GM10266 (cell line): Measurements from ENCODE around the gene ENGASE.

Experiments
- DNase-seq: peaks from one replicate; pipeline ENCODE4 v3.0.0; 2012; ENCODE audit errors: extremely low spot score
- TF ChIP-seq, protein P1 (sequence below): IDR thresholded peaks from 2 replicates; pipeline ENCODE4 v1.5.1; 2012; ENCODE audit warnings: mild to moderate bottlenecking, low read depth; ENCODE audit not compliant: control insufficient read depth, insufficient read depth; ENCODE audit errors: missing control alignments

The ENGASE gene

DNA sequence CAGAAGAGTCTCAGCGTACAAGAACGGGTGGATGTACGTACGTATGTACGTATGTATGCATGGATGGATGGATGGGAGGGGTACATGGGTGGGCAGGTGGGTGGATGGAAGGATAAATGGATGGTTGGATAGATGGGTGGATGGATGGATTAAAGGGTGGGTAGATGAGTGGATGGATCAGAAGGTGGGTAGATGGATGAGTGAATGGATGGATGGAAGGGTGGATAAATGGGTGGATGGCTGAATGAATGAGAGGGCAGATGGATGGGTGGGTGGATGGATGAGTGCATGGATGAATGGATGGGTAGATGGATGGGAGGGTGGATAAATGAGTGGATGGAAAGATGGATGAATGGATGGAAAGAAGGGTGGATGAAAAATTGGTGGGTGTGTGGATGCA lies 45.6 kb downstream of the ENGASE start:
- no peak for DNase-seq
- TF ChIP-seq, protein P1, sequence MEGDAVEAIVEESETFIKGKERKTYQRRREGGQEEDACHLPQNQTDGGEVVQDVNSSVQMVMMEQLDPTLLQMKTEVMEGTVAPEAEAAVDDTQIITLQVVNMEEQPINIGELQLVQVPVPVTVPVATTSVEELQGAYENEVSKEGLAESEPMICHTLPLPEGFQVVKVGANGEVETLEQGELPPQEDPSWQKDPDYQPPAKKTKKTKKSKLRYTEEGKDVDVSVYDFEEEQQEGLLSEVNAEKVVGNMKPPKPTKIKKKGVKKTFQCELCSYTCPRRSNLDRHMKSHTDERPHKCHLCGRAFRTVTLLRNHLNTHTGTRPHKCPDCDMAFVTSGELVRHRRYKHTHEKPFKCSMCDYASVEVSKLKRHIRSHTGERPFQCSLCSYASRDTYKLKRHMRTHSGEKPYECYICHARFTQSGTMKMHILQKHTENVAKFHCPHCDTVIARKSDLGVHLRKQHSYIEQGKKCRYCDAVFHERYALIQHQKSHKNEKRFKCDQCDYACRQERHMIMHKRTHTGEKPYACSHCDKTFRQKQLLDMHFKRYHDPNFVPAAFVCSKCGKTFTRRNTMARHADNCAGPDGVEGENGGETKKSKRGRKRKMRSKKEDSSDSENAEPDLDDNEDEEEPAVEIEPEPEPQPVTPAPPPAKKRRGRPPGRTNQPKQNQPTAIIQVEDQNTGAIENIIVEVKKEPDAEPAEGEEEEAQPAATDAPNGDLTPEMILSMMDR, result no peak

DNA sequence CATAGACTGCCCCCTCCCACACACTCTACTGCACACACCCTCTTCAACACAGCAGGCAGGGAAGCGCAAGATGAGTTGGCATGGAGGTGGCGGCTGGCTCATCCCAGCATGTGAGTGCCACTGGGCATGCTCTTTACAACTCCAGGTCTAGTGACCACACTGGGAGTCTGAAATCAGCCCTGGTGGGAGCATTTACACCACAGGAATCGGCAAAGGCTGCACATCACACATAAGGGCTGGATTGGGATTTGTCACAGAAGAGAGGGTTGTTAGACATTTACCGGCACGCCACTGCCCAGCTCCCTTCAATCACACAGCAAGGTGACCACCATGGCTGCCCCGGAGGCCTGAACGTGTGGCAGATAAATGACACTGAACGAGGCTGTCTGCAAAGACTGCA lies 49.4 kb downstream of the ENGASE start:
- no peak for DNase-seq
- TF ChIP-seq, protein P1, result no peak

DNA sequence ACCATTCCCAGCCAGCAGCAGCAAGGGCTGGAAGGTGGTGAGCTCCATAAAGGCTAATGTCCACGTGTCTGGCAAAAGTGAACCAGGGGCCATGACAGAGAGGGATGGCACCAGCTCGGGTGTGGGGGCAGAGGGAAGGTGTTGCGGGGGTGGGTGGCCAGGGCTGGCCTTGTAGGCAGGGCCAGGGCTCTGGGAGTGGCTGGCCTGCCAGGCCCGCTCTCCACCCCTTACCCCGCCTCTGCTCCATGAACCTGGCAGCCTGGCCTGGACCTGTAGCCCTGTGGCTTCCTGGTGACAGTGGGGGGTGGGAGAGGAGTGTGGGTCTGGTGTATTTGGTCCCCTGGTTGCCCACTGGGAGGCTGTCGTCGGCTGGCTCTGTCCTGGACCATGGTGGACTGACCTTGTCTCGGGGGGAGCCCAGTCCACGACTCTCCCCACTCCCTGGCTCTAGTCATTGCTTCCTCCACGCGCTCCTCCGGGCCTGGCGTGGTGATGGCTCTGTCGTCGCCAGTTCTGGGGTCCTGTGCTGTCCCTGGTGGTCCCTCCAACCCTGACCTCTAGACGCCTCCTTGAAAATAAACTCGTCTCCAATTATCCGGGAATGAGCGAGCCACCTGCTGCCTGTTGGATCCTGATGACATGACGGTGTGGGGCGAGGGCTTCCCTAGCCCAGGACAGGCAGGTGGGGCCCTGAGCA lies 50.0 kb downstream of the ENGASE start:
- DNase-seq, result no peak
- TF ChIP-seq, protein P1, result no peak

DNA sequence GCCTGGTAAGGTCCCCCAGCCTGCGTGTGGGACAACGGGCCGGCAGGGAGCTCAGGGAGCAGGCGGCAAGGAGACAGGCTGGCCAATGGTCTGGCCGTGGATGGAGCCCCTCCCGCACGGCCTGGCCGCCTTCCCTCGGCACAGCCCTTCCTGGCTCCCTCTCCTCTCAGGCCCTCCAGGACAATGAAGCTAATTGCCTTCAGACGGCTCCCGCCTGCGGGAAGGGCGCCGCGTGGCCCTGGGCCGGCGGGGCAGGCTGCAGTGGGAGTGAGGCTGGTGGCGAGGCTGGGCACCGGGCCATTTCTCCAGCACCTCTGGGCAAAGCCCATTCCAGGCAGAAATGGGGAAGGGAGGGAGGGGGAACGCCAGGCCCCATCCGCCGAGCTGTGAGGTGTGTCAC lies 50.9 kb downstream of the ENGASE start:
- TF ChIP-seq, protein P1, result no peak
- no peak for DNase-seq

DNA sequence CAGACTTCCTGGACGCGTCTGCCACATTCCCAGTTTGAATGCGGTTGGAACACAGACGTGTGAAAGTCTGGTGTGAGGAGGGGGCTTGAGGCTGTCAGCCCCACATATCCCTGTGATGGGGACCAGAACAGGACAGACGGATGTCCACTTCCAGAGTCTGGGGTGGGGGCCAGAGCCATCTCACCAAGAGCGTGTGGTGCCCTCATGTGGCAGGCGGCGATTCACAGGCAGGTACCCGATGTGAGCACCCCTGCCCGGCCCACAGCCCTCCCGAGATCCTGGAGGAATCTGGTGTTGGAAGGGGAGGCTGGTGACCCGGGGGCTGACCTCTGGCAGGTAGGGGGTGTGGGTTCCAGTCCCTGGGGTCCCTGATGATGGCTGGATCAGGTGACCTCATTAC lies 51.5 kb downstream of the ENGASE start:
- no peak for DNase-seq
- TF ChIP-seq, protein P1, result no peak

DNA sequence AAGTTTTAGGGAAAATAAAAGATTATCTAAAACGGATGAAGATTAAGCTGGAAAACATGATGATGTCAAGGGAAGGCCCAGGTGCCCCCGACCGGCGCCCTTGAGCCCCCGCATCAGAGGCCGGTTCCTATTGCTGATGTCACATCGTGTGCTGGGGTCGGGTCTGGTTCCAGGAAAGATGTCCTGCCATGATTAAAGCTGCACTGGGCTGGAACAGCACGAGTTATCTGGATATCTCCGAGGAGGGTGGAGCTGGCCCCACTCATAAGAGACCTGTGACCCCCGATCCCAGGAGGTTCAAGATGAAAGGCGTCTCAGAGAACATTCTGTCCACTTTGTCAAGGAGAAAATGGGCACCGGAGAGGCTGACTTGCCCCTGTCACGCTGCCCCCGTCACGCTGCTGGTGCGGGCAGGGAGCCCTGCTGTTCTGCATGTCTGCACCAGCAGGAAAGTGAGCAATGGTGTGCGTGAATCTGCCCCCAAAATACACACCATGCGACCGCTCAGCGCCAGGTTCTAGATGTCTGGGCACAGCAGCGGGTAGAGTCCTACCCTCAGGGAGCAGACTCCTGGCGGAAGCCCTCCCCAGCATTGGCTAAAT lies 53.0 kb downstream of the ENGASE start:
- TF ChIP-seq, protein P1, result no peak
- no peak for DNase-seq

DNA sequence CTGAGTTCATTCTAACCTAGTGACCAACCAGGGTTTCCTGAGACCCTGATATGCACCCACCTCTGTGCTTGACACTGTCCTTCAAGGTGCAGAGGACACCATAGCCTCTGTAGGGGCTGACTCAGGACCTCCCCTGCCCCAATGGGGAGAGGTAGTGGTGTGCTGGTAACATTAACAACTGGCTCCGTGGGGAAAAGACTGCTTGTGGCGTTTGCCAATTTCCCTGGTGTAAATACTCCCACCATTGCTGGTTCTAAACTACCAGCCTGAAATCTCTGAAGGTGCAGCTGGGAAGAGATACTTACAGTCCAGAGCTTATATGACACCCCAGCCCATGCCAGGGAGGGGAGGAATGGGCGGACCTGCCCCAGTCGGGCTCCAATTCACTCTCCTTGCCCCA lies 54.9 kb downstream of the ENGASE start:
- TF ChIP-seq, protein P1, result no peak
- no peak for DNase-seq
